Measurements from ENCODE around the gene PNPLA6. TPM values are rescaled to one million over a fixed set of nuclear protein-coding genes. Genes with fewer than 3 reads are reported as not detected.
"Not testable (repeated sequence)": the region's sequence is repeated elsewhere in the genome, so short reads cannot be mapped to it uniquely, and the experiment has no call there.

Gene PNPLA6
- total RNA-seq, 1 donor from 2014 or later, result 157 TPM

DNA sequence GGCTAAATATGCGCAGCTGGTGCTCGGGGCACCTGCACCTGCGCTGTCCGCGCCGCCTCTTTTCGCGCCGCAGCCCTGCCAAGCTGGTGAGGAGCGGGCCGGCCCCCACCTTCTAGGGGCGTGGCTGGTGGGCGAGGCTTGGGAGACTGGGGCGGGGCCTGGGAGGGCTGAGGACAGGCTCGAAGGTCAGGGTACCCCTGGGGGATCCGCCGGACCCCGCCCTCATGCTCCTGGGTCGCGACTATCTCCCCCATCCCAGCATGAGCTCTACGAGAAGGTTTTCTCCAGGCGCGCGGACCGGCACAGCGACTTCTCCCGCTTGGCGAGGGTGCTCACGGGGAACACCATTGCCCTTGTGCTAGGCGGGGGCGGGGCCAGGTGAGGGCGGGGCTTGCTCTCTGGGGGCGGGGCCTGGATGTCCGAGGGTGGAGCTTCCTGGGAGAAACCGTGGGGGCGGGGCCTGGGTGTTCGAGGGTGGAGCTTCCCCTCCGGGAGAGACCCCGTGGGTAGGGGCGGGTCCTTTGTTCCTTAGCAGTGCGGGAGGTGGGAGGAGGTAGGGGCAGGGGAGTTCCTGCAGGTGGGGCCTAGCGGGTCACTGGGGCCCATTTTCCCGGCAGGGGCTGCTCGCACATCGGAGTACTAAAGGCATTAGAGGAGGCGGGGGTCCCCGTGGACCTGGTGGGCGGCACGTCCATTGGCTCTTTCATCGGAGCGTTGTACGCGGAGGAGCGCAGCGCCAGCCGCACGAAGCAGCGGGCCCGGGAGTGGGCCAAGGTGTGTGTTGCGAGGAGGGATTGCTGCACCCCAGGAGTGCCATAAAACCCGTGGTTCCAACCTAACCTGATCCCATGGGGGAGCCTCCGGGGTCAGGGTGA is 19.7 kb downstream of the PNPLA6 start:
- DNase-seq (ENCODE audit: low spot score), result no peak

DNA sequence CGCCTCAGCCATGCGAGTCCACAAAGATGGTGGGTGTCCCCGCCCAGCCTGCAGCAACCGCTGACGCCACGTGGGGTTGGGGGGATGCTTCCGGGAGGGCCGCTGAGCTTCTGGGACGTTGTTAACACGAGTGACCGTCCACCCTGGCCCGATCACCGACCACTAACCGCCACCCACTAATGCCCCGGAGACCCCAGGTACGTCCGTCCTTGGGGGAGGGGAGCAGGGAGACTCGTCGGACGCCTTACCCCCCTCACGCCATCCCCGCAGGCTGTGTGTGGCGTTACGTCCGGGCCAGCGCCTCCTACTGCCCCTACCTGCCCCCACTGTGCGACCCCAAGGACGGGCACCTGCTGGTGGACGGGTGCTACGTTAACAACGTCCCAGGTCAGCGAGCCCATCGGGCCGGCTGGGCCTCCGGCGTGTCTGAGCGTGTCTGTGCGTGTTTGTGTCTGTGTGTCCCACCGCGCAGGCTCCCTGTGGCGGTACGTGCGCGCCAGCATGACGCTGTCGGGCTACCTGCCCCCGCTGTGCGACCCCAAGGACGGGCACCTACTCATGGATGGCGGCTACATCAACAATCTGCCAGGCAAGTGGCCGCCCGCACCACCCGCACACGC is 21.3 kb downstream of the PNPLA6 start:
- no peak for DNase-seq (ENCODE audit: low spot score)

DNA sequence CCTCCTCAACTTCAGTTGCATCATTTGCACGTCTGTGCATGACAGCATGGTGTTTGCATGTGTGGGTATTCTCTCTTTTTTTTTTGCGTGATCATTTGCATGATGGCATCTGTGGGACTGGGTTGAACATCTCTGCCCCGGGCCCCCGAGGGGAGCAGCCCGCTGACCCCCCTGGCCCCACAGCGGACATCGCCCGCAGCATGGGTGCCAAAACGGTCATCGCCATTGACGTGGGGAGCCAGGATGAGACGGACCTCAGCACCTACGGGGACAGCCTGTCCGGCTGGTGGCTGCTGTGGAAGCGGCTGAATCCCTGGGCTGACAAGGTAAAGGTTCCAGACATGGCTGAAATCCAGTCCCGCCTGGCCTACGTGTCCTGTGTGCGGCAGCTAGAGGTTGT is 23.1 kb downstream of the PNPLA6 start:
- no peak for DNase-seq (ENCODE audit: low spot score)

DNA sequence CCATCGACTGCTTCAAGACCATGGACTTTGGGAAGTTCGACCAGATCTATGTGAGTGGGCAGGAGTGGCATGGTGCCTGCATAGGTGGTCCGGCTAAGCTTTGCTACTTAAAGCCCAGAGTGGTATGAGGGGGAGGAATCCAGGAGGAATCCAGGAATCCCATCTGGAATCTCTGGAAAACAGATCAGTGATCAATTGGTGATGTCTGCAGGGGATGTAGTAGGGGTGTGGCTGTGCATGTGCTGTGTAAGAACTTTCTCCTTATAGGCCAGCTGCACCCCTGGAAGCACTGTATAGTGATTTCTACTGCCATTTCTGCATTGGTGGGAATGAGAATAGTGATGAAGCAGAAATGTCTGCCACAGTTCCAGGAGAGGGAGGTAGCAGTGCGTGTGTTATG is 23.6 kb downstream of the PNPLA6 start:
- DNase-seq (ENCODE audit: low spot score), result no peak

DNA sequence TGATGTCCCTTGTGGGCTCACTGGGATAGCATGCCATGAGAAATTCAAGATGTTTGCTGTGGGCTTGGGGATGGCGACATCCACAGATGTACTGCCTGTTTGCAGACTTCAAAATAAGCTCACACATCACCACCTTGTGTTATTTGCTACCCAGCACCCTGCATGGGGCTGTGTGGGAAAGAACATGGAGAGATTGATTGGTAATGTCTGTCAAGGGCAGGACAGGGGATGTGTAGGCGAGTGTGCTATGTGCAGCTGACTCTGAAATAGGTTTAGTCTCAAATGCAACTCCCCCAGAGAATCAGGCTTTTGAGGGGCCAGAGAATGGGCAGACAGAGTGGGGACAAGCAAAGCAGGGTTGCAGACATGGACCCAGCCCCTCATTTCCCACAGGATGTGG is 24.7 kb downstream of the PNPLA6 start:
- DNase-seq (ENCODE audit: low spot score), result no peak

DNA sequence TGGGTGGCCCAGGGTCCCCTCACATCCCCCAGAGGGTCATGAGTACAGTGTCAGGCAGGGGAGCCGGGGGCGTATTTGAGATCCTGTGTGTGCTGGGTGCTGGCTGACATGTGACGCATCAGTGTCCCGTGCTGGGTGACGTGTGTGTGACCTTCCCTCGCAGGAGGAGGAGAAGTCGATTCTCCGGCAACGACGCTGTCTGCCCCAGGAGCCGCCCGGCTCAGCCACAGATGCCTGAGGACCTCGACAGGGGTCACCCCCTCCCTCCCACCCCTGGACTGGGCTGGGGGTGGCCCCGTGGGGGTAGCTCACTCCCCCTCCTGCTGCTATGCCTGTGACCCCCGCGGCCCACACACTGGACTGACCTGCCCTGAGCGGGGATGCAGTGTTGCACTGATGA is 25.8 kb downstream of the PNPLA6 start:
- no peak for DNase-seq (ENCODE audit: low spot score)

DNA sequence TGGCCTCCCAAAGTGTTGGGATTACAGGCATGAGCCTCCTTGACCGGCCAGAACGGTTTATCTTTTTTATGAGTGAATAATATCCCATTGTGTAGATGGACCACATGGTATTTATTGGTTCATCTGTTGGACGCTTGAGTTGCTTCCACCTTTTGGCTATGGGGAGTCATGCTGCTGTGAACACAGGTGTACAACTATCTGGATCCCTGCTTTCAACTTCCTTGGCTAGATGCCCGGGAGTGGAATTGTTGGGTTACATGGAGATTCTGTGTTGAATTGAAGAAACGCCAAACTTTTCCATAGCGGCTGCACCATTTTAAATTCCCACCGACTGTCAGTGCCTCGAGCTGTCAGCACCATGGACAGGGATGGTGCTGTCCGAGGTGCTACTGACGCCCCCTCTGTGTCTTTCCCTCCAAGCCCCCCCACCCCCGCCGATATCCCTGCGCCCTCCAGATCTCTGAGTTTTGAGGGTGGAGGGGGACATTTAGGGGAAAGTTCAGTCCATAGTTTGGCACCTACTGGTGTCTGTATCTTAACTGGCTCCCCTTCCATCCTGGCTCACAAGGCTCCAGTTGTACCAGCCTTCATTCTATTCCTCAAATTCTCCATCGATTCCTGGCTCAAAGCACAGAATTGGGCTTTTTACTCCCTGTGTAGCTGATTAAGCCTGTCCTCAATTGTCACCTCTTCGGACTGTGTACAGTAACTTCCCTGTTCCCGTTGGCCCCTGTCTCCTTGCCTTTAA is 27.3 kb downstream of the PNPLA6 start:
- no peak for DNase-seq (ENCODE audit: low spot score)

DNA sequence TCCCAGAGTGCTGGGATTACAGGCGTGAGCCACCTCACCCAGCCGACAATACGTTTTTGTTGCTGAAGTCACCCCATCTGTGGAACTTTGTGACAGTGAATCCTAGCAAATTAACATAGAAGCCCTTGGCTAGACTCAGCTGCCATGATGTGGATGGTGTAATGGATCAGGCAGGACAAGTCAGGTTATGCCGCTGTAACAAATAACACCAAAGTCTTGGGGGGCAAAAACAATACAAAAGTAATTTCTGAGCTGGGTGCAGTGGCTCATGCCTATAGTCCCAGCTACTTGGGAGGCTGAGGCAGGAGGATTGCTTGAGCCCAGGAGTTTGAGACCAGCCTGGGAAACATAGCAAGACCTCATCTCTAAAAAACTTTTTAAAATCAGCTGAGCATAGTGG is 29.3 kb downstream of the PNPLA6 start:
- no peak for DNase-seq (ENCODE audit: low spot score)

DNA sequence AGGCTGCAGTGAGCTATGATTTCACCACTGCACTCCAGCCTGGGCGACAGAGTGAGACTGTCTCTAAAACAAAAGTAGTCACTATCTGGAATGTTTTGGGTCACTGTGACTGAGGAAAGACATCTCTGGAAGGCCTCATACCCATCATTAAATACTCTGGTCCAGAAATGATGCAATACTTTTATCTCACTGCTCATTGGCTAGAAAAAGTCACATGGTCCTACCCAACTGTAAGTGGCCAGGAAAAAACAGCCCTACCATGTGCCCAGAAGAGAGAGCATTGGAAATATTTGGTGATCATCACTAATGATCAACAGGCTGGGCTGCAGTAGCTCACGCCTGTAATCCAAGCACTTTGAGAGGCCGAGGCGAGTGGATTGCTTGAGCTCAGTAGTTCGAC is 29.8 kb downstream of the PNPLA6 start:
- no peak for DNase-seq (ENCODE audit: low spot score)

DNA sequence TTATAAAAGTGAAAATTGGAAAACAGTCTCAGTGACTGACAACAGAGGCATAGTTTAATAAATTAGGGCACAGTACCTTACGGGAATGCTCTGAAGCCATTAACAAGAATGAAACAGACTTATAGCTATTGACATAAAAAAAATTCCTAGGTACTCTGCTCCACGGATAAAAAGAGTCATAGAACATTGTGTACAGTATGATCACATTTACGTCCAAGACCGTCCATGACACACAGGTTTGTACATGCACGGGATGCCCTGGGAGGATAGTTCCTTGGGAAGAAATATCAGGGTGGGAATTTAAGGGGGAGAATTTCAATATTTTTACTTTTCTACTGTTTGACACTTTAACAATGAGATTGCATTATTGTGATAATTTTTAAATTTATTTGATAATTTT is 35.2 kb downstream of the PNPLA6 start:
- no peak for DNase-seq (ENCODE audit: low spot score)

DNA sequence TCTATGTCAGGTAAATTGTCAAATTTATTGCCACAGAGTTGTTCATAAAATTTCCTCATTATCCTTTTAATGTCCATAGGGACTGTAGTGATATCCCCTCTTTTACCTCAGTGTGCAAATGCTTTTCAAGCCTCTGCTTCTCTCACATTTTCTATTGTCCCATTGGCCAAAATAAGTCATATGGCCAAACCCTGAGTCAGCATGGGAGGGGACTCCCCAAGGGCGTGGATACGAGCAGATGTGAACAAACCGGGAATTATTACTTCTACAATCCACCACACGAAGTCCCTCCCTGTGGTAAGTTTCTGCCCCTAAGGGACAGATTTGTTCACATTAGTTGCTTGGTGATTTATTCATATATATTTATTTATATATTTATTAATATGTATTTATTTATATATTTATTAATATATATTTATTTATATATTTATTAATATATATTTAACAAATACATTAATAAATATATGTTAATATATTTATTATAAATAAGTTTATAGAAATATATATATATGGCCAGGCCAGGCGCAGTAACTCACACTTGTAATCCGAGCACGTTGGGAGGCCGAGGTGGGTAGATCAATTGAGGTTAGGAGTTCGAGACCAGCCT is 40.0 kb downstream of the PNPLA6 start:
- DNase-seq (ENCODE audit: low spot score), result no peak

DNA sequence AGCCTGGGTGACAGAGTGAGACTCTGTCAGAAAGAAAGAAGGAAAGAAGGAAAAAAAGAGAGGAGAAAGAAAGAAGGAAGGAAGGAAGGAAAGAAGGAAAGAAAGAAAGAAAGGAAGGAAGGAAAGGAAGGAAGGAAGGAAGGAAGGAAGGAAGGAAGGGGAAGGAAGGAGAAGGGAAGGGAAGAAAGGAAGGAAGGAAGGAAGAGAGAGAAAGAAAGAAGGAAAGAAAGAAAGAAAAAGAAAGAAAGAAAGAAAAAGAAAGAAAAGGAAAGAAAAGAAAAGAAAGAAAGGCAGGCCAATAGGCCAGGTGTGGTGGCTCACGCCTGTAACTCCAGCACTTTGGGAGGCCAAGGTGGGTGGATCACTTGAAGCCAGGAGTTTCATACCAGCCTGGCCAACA is 41.9 kb downstream of the PNPLA6 start:
- not testable (repeated sequence) for DNase-seq (ENCODE audit: low spot score)

DNA sequence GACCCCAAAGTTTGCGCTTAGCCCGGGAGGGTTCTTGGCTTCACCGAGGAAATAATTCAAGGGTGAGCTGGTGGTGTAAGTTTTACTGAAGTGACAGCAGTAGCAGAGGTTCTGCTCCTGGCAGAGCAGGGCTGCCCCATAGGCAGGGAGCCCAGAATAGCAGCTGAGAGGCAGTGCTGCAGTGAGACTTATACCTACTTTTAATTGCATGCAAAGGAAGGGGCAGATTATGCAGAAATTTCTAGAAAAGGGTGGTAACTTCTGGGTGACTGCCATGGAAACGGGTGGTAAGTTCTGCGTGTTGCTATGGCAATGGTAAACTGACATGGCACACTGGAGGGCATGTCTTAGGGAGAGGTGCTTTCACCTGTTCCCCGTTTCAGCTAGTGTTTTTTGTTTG is 42.6 kb downstream of the PNPLA6 start:
- DNase-seq (ENCODE audit: low spot score), result no peak

DNA sequence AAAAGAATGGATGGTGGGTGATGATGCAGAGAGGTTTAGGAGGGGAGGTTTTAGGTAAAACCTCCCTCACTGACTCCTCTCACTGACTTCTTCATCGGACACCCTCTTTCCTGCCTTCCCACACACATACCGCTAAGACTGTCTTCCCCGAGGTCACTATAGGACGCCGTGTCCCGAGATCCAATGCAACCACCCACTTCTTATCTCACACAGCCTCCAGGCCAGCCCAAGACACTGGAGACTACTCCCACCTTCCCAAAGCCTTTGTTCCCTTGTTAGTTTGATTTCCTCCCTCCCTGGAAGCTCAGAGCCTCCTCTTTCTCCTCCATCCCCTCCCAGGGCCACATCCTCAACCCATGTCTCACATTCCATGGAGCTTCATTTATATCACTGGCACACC is 43.7 kb downstream of the PNPLA6 start:
- DNase-seq (ENCODE audit: low spot score), result no peak

DNA sequence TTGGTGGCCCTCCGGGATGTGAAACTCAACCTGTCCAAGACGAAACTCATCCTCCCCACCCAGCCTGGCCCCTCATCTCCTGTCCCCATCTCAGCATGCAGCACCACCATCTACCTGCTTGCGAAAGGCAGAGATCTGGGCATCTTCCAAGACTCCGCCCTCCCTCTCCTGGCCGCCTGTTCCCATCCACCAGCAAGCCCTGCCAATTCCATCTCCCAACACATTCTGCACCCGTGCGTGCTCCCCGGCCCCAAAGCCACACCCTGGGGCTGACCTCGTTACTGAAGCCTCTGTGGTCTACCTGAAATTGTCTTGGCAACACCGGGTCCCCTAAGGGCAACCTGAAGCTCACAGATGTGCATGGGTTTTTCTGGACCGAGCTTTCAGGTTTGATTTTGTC is 46.9 kb downstream of the PNPLA6 start:
- DNase-seq (ENCODE audit: low spot score), result no peak

DNA sequence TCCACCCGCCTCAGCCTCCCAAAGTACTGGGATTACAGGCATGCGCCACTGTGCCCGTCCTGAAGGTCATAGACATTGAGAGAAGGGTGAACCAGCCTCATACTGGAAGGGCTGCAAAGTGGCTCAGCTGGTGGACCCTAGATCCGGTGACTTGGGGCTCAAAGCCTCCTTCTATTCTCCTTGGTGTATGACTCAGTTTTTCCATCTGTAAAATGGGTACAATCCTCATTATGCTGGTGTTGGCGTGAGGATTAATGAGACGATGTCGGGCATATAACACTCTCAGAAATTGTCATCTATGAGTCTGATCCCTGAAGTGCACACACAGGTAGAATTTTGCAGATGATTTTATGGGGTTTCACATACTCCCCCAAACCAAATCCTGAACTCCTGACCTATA is 54.3 kb downstream of the PNPLA6 start:
- DNase-seq (ENCODE audit: low spot score), result no peak

DNA sequence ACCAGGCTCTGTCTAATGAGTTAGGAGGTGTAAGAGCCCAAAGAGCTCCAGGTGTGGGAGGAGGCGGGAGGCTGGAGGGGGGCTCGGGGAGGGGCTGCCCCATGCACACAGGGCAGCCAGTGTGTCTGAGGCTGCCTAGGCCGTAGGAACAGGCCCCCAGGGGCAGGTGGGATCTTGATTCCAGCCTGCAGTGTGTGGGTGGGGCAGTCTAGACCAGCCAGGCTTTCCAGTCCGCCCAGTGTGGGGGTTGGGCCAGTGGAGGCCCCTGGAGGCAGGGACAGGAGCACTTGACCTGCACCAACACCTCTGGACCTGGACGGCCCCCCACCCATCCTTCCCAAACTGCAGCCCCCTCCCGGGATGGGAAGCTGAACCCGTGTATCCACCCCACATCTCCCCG is 54.7 kb downstream of the PNPLA6 start:
- no peak for DNase-seq (ENCODE audit: low spot score)

DNA sequence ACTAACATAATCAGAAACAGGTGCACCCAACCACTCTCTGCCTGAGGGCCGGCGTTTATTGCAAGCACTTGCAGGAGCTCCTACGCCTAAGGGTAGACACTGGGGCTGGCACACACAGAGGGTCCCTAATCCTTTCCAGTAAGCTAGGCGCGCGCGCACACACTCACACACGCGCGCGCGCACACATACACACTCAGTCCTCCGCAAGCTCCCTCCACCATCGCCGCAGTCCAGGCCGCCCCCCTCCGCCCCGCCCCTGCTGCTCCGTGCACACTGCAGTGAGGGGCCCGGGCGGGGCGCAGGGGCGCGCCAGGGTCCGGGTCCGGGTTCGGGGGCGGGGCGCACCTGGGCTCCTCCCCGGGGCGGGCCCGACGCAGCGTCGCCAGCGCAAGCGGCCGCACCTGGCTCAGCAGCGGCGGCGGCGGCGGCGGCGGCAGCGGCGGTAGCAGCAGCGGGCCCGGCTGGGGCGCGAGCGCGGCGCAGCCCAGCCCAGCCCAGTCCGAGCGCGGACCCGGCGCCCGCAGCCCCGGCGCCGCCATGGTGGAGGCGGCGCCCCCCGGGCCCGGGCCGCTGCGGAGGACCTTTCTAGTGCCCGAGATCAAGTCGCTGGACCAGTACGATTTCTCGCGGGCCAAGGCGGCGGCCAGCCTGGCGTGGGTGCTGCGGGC is 60.1 kb downstream of the PNPLA6 start, which contains the start of gene CAMSAP3:
TSS of gene CAMSAP3 (plus strand) at position 398 of the 668 bp plus-strand sequence. CDS start at position 538, 140 bp downstream.
- DNase-seq (ENCODE audit: low spot score), result no peak

DNA sequence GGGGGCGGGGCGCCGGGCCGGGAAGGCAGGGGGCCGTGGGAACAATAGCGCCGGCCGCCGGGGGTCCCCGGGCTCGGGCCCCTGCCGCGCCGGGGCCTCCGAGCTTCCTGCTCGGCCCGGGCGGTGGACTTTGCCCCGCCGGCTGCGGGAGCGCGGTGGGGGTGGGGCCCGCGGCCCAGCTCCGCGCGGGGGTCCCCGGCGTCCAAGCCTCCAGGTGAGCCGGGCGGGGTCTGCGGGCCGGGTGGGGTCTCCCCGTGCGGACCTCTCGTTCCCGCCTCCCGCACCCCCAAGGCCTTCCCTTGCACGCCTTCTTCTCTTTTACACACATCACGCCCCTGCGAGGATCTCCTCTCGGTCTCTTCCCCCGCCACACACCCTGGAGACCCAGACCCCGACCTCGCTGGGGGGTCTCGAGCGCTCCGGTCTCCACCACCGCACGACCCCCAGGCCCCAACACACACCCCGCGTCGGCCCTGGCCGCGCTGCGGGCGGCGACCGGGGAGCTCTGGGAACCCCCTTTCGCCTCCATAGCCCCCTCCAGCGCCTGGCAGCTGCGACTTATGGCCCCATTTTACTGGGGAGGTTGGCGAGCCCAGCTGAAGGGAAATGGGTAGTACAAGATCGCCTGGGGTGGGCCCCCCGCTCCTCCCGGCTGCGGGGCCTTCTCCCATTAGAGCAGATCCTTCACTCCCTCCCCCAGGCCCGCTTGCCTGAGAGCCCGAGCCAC is 60.9 kb downstream of the PNPLA6 start:
- DNase-seq (ENCODE audit: low spot score), result no peak

DNA sequence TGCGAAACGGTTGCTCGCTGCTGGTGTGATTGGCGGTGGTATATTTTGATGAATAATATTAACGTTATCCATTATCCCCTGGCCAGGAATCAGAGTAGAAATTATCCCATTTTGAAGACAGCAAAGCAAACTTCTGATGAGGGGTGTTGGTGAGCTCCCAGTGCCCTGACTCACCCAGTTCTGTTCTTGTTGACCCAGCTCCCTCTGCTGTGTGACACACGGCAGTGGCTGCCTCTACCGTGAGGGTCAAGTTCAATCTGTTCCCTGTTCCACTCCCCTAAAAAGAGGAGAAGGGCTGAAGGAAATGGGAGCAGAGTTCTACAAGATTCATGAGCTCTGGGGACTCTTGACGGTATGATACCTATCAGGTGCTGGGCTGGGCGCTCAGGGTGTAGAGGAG is 62.2 kb downstream of the PNPLA6 start:
- DNase-seq (ENCODE audit: low spot score), result no peak

DNA sequence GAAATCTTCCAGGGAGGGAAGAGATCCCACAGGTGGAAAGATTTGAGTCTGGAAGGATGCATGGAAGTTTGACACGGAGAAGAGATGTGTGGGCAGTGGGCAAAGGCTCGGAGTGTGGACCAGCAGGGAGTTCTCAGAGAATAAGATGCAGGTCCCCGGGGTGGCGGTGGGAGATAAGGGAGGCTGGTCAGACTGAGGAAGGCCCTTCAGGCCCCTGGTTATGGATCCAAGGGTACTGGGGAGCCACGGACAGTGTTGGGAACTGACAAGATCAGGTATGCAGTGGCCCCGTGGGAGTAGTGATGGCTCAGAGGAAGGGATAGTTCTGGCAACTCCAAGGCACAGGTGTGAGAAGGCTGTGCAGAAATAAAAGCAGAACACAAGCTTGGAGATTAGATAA is 62.7 kb downstream of the PNPLA6 start:
- DNase-seq (ENCODE audit: low spot score), result no peak
